Measurements from ENCODE around the gene CHST7. TPM values are rescaled to one million over a fixed set of nuclear protein-coding genes. Genes with fewer than 3 reads are reported as not detected.

CHST7 gene
- total and polyA plus RNA-seq, 8 donors = 3.8 to 7.3 (median 5.1) TPM

DNA sequence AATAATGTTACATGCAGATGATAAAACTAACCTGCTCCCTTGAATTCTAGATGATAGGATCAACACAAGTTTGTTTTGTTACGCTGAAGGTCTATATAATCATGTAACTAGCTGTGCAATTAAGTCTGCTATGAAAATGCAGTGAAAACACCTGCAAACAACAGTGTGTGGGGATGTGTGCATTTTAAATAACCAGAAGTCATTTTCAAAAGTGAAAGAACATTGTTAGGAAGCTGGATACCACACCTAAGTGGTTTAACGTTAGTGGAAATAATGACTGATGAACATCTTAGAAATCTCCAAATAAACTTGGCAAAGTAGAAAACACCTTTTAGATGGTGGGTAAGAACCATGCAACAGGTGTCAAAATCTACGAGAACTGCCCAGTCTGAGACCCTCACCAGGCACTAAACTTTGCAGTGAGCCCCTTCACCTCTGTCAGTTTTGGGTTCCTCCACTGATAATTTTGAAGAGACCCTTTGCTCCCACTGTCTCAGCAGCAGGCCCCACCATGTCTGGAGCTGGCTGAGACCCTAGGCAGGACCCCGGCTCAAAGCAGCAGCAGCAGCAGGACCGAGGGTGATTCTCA lies 36.6 kb downstream of the CHST7 start:
- DNase-seq (no peak), ATAC-seq (no peak)
- intact Hi-C loops (cut with DNase I) = no loop called here
- no peaks in the 10 kb centered on the region for H3K9me3 ChIP-seq
- H3K36me3 ChIP-seq = no peaks in the 10 kb centered on the region
- H3K27me3 ChIP-seq = no peaks in the 10 kb centered on the region
- H3K4me1 ChIP-seq = no peaks in the 10 kb centered on the region
- no peak overlapping the region for H3K27ac ChIP-seq
- TF ChIP-seq, protein P1, sequence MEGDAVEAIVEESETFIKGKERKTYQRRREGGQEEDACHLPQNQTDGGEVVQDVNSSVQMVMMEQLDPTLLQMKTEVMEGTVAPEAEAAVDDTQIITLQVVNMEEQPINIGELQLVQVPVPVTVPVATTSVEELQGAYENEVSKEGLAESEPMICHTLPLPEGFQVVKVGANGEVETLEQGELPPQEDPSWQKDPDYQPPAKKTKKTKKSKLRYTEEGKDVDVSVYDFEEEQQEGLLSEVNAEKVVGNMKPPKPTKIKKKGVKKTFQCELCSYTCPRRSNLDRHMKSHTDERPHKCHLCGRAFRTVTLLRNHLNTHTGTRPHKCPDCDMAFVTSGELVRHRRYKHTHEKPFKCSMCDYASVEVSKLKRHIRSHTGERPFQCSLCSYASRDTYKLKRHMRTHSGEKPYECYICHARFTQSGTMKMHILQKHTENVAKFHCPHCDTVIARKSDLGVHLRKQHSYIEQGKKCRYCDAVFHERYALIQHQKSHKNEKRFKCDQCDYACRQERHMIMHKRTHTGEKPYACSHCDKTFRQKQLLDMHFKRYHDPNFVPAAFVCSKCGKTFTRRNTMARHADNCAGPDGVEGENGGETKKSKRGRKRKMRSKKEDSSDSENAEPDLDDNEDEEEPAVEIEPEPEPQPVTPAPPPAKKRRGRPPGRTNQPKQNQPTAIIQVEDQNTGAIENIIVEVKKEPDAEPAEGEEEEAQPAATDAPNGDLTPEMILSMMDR (IDR thresholded peaks at IDR 0.05) = no peak
- H3K4me3 ChIP-seq = no peak overlapping the region

DNA sequence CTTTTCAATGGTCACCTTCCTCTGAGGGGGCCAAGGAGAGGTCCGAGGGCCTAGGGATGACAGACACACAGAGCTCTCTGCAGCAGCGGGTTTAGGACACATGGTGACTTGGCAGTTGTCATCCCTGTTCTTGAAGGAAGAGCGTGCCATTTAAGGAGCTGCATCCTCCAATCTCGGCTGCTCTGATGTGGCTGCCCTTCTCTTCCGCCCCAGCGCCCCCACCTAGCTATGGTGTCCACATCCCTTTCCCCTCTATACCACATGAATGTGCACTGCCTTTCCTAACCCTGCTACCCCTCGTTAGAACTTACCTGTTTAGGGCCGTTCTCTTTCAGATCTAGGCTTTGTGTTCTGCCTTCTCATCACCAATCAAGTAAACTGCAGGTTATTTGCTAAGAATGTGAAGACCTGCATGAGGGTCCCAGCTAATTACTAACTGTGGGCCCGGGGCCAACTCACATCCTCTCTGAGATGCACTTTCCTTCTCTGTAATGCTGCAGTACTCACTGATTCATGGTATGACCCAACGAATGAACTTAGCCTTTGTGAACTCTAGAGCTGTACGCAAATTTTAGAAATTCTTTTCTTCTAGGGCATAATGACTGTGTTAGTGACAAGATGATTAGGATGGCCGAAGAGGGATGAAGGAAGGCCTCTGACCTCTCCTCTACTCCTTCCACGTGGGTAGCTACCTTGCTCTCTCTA lies 38.2 kb downstream of the CHST7 start:
- no peak overlapping the region for H3K27ac ChIP-seq
- no peak overlapping the region for H3K4me3 ChIP-seq
- DNase-seq (no peak), ATAC-seq (no peak)
- H3K4me1 ChIP-seq = no peaks in the 10 kb centered on the region
- H3K27me3 ChIP-seq = no peaks in the 10 kb centered on the region
- intact Hi-C loops (cut with DNase I) = no loop called here
- no peaks in the 10 kb centered on the region for H3K9me3 ChIP-seq
- TF ChIP-seq, protein P1 (IDR thresholded peaks at IDR 0.05) = no peak
- no peaks in the 10 kb centered on the region for H3K36me3 ChIP-seq

DNA sequence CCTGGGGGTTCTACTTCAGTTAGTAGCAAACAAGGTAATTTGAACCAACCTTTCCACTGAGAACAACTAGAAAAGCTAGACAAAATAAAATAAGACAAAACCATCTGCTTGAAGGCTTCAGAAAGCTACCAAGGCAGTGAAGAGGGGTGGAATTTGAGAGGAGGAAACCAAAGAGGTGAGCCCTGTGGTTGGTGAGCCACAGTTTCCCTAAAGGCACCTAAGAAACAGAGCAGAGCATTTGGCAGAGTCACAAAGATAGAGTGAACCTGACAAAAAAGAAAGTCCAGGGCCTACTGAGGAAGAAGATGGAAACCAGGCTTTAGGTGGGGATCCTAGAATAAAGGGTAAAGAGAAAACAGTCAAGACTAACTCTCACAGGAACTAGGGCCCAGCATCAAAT lies 44.3 kb downstream of the CHST7 start:
- Histone ChIP-seq H3K4me3 (no peak overlapping the region), H3K27me3 (no peaks in the 10 kb centered on the region), H3K36me3 (no peaks in the 10 kb centered on the region), H3K27ac (no peak overlapping the region), H3K9me3 (no peaks in the 10 kb centered on the region), H3K4me1 (no peaks in the 10 kb centered on the region)
- TF ChIP-seq, protein P1 (IDR thresholded peaks at IDR 0.05) = no peak
- intact Hi-C loops (cut with DNase I) = no loop called here
- ATAC-seq (no peak), DNase-seq (no peak)

DNA sequence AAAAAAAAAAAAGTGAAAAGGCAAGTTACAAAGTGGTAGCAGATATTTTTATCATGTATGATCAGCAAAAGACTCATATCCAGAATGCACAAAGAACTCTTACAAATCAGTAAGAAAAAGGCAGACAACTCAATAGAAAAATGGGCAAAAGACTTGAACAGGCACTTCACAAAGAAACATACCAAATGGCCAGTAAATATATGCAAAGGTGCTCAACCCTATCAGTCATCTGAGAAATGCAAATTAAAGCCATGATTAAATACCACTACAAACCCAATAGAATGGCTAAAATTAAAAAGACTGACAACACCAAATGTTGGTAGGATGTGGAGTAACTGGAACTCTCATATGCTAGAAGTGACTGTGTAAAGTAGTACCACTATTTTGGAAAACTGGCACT lies 45.4 kb downstream of the CHST7 start:
- H3K4me1 ChIP-seq = no peaks in the 10 kb centered on the region
- intact Hi-C loops (cut with DNase I) = no loop called here
- ATAC-seq (no peak), DNase-seq (no peak)
- no peaks in the 10 kb centered on the region for H3K9me3 ChIP-seq
- no peak overlapping the region for H3K4me3 ChIP-seq
- H3K36me3 ChIP-seq = no peaks in the 10 kb centered on the region
- no peaks in the 10 kb centered on the region for H3K27me3 ChIP-seq
- H3K27ac ChIP-seq = no peak overlapping the region
- TF ChIP-seq, protein P1 (IDR thresholded peaks at IDR 0.05) = no peak

DNA sequence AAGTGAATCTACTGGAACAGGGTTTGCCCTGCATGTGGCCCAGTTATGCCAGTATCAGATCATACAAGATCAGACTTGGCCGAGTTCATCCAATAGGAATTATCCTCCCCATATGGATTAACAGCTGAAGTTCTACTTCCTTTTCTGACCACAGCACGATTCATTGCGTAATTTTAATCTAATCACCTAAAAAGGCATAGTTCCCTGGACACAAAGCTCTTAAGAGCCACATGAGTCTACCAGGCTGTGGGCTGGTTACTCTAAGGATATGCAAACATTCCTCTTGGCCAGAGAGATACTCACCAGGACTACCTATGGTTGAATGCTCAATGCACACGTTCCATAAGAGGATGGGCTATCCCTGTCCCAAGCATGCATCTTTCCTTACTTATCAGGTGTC lies 46.9 kb downstream of the CHST7 start:
- no peaks in the 10 kb centered on the region for H3K27me3 ChIP-seq
- ATAC-seq = peak; percentile 66
- no peak for DNase-seq
- intact Hi-C loops (cut with DNase I) = no loop called here
- H3K9me3 ChIP-seq = no peaks in the 10 kb centered on the region
- H3K36me3 ChIP-seq = no peaks in the 10 kb centered on the region
- H3K4me1 ChIP-seq = no peaks in the 10 kb centered on the region
- H3K27ac ChIP-seq = no peak overlapping the region
- no peak overlapping the region for H3K4me3 ChIP-seq
- TF ChIP-seq, protein P1 (IDR thresholded peaks at IDR 0.05) = no peak
